HuH-7.5 (cell line): ENCODE measurements around the gene SRPK1.

Source experiments
- DNase-seq: peaks from one replicate; pipeline ENCODE4 v3.0.0; 2011; ENCODE audit warnings: low spot score

SRPK1 gene

DNA sequence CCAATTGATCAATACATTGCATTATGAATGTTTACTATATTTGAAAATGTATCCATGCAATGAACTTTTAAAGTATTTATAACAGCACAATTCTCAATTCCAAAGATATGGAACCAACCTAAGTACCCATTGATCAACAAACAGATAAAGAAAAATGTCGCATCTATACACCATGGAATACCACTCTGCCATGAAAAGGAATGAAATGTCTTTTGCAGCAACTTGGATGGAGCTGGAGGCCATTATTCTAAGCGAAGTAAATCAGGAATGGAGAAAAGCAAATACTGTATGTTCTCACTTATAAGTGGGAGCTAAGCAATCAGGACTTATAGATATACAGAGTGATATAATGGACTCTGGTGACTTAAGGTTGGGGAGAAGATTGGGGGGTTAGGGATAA is 22.9 kb downstream of the SRPK1 start:
- DNase-seq: no peak

DNA sequence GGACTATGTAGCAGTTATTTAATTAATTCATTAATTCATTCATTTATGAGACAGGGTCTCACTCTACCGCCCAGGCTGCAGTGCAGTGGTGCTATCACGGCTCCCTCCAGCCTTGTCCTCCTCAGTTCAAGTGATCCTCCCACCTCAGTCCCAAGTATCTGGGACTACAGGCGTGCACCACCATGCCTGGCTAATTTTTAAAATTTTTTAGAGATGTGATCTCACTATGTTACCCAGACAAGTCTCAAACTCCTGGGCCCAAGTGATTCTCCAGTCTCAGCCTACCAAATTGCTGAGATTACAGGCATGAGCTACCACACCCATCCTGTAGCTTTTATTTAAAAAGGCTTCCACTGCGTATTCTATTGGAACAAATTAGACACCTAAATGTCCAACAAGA is 23.4 kb downstream of the SRPK1 start:
- no peak for DNase-seq

DNA sequence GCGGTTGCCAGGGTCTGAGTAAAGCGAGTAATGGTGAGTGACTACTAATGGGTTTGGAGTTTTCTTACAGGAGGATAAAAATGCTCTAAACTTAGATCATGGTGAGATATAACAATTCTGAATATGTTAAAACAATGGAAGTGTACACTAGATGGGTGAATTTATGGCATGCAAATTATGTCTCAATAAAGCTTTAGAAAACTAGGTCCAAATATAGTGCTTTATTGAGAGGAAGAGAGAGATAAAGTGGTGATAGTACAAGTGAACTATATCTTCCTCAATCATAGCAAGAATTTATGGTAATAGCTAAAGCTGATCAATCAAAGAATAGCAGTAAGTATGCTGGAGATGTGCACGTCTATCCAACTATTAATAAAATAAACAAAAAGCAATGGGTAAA is 23.9 kb downstream of the SRPK1 start:
- DNase-seq: no peak

DNA sequence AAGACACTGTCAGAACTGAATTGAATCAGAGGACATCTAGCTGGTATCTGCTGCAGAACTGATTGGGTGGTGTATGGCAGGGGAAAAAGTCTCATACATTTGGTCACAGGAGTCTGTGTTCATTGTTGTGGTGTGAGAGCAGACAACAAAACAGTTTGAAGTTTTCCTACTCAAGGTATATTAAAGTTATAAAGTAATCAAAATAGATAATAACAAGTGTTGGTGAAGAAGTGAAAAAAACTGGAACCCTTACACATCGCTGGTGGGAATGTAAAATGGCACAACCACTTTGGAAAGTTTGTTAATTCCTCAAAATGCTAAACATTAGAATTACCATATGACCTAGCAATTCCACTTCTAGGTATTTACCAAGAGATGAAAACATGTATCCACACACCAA is 24.7 kb downstream of the SRPK1 start:
- DNase-seq: no peak

DNA sequence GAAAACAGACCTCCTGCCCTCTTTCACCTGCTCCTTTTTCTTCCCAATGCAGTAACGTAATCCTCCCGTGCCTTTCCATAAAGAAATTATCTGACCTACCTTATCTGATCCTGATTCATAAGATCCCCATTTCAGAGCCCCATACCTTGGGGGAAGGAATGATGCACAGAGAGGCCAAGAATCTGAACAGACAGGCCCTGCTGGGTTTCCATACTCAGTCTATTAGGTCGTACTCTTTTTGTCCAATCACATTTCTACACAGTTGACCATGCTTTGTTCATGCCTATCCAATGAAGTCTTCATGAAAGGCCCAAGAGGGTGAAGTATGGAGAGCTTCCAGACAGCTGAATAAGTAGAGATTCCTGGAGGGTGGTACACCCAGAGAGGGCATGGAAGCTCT is 25.3 kb downstream of the SRPK1 start:
- DNase-seq: no peak

- no peak for DNase-seq
Observed at GRCh38 chr6:35894776-35895175, 26.1 kb downstream of the SRPK1 start.

- DNase-seq: no peak
Observed at GRCh38 chr6:35893246-35893645, 27.7 kb downstream of the SRPK1 start.

- DNase-seq: no peak
Observed at GRCh38 chr6:35892482-35892881, 28.4 kb downstream of the SRPK1 start.

DNA sequence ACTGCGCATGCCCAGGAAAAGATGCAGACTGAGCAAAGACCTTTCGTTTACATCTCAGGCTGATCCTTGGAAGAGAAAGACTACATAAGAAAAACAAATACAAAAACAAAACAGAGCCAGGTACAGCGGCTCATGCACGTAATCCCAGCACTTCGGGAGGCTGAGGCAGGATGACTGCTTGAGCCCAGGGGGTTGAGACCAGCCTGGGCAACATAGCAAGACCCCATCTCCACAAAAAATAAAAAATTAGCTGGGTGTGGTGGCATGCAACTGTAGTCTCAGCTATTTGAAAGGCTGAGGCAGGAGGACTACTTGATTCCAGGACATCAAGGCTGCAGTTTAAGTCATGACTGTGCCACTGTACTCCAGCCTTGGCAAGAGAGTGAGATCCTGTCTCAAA is 41.7 kb downstream of the SRPK1 start:
- no peak for DNase-seq

DNA sequence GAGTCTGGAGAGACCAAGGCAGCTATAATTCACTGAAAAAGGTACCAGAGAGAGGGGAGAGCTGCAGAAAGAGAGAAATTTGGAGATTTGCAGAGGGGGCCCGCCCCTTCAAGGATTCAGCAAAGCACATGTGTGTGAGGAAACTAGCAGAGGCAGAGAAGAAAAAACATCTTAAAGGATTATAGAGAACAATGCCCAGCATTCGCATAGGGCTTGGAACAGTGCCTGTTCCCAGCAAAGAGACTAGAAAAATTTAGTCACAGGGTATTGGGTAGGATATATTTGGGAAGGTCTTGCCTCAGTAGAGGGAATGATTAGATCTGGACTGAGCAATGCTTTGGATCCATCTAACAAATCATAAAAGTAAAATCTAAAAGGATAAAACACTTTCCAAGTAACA is 44.0 kb downstream of the SRPK1 start:
- DNase-seq: no peak

GRCh38 chr6:35874730-35875129 is 46.2 kb downstream of the SRPK1 start:
- no peak for DNase-seq

DNA sequence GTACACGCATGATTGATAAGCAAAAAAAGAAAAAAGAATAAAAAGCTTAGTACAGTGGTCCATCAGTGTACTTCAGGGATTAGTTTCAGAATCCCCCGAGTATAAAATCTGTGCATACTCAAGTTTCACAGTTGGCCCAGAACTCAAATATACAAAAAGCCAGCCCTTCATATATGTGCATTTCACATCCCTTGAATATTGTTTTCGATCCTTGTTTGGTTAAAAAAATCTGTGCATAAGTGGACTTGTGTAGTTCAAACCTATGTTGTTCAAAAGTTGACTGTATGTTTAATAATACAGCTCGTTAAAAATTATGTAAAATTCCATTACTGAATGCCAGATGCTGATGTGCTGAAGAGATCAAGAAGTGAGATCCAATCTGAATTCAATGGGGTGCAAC is 61.5 kb downstream of the SRPK1 start:
- DNase-seq: no peak

DNA sequence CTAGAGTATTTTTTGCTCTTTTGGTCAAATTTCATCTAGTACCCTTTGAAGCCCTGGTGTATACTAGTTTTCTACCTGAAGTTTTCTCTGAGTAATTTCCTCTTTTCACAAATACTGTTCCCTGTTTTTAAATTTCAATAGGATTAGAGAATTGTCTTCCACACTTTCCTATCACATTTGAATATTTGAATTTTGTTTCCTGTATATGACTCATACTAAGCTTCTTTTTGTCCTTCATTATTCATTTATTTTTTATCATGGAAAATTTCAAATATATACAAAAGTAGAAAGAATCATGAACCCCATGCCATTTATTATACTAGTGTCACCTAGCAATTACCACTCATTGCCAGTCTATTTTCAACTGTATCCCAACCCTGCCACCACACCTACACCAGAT is 63.0 kb downstream of the SRPK1 start:
- DNase-seq: no peak

DNA sequence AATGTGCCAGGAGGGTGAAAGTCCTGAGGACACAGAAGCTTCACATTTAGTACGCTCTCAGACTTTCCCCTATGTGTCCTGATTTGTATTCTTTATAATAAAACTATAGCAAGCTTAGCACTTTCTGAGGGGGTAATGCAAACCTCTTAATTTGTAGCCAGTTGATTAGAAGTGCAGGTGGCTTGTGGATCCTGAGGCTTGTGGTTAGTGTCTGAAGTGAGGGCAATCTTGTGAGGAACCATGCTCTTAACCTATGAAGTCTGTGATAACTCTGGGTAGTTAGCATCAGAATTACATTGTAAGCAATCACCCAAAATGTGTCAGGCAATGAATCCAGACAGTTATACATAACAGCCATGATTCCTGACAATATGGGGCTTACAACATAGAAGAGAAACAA is 64.6 kb downstream of the SRPK1 start:
- DNase-seq: no peak

GRCh38 chr6:35852994-35853393 is 67.9 kb downstream of the SRPK1 start:
- no peak for DNase-seq

DNA sequence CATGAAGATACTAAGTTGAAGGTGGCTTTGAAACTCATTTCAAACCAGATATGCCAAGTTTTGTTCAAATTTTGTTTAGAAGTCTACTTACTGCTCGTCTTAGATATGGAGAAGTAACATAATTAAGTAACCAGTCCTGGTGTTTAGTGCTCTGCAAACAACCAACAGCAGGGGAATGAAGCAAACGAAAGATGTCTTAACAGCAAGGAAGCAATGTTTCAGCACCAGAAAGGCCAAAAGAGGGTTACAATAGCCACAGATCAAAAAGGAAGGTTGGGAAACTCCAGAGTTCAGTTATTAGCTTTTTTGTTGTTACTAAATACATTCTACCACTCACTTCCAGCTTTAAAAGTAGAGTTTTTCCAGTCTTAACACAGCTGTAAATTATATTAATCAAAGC is 70.7 kb downstream of the SRPK1 start:
- no peak for DNase-seq

GRCh38 chr6:35844290-35844689 is 76.6 kb downstream of the SRPK1 start:
- DNase-seq: no peak

GRCh38 chr6:35842381-35842780 is 78.5 kb downstream of the SRPK1 start:
- no peak for DNase-seq

- no peak for DNase-seq
Observed at GRCh38 chr6:35839019-35839418, 81.9 kb downstream of the SRPK1 start.

DNA sequence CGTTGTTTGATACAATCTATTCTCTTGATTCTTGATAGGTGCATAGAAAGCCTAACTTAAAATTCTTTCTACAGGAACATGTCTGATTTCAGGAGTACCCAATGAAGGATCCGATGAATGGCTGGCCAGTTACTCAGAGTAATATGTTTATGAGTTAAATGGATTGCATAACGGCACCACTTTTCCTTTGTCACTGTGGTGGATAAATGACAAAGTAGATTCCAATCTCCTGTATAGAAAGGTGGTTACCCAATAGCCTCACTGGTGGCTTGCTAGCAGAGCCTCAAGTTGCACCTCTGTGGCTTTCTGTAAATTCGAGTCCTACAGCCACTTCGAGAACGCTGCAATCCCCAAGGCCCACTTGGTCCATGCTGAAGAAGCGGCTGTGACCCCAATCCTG is 87.4 kb downstream of the SRPK1 start:
- no peak for DNase-seq

DNA sequence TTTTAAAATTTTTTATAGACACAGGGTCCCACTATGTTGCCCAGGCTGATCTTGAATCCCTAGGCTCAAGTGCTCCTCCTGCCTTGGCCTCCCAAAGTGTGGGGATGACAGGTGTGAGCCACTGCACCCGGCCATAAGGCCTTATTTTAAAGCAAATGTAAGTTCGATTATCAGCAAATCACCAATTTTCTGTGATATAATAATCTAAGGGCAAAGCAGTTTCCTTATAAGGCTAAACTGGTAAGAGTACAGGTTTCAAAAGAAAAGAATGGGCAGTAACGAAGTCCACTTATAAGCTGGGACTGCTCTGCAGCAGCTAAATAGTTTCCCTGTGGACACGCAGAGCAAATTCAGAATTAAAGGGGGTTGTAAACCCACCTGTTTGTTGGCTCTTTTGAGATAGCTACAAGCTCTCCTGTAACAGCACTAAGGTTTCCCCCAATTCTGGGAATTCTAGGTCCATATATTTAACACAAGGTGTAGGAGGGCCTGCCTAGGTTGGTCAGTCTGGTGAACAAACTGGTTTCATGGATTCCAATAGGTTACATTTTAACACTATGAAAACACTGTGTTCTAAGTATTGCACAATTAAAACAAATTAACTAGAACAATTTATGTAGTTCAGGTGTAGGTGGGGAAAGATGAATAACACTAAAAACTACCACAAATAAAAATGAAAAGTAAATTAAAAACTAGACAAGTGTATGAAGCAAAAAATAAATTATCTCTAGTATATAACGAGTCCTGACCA is 89.5 kb downstream of the SRPK1 start:
- DNase-seq: no peak

DNA sequence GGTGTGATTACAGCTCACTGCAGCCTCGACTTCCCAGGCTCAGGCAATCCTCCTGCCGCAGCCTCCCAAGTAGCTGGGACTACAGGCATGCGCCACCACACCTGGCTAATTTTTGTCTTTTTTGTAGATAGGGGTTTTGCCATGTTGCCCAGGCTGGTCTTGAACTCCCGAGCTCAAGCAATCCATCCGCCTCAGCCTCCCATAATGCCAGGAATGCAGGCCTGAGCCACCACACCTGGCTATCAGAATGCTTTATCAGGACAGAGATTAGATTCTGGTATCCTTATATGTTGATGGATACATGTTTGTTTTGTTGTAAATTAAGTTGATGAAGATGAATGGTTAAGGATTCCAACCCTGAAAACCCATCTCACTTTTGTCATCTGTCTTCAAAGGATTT is 91.6 kb downstream of the SRPK1 start:
- DNase-seq: no peak

DNA sequence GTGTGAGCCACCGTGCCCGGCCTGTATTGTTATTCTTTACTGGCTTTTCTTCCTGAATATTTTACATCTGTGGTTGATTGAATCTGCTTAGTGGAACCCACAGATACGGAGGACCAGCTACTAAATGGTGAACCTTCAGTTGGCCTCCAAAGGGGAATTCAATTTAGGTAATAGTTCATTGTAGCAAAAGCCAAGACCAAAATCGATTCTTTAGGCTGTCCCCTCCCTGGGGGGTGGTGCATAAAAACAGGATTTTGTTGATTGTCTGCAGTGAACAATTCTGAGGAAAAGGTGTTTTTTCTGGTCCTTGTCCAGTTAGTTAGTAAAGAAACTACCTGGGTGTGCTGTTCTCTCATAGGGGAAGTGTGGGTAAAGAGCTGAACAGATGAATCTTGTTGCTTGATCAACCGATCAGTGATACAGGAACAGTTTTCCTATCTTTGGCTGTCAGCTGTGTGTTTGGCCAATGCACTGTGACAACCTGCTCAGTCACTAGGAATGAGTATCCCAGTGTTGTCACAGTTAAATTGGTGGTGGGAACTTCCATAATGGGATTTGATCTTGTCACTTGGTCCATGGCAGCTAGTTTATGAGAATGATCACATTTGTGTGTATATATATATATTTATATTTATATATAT is 96.2 kb downstream of the SRPK1 start:
- DNase-seq: no peak

DNA sequence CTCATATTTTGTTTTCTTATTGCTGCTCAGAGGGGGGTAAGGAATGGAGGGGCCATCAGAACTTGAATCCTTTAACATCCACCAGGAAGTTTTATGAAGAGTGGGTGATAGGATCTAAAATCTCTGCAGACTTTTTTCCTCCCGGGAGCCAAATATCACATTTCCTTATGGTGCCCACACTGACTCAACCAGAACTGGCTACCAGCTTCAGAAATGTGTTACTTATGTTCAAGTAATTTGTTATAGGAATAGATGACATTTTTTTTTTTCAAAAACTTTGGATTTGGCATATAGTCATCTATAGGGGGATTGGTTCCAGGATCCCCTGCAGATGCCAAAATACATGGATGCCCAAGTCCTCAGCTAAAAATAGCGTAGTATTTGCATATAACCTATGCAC is 97.3 kb downstream of the SRPK1 start:
- no peak for DNase-seq
